GM21529 (cell line): ENCODE measurements around the gene NPAS2.
A peak's percentile ranks its signal among the peaks of the same experiment; 100 is the strongest.

Experiments
- ATAC-seq: cut with Tn5 transposase; IDR thresholded peaks from one replicate; pipeline ENCODE4 v1.9.1; 2021; ENCODE audit not compliant: unreplicated experiment

Gene NPAS2

GRCh38 chr2:101007415-101008345, 187.7 kb downstream of the NPAS2 start:
- no peak for ATAC-seq

GRCh38 chr2:101011152-101011551, 191.2 kb downstream of the NPAS2 start:
- no peak for ATAC-seq

DNA sequence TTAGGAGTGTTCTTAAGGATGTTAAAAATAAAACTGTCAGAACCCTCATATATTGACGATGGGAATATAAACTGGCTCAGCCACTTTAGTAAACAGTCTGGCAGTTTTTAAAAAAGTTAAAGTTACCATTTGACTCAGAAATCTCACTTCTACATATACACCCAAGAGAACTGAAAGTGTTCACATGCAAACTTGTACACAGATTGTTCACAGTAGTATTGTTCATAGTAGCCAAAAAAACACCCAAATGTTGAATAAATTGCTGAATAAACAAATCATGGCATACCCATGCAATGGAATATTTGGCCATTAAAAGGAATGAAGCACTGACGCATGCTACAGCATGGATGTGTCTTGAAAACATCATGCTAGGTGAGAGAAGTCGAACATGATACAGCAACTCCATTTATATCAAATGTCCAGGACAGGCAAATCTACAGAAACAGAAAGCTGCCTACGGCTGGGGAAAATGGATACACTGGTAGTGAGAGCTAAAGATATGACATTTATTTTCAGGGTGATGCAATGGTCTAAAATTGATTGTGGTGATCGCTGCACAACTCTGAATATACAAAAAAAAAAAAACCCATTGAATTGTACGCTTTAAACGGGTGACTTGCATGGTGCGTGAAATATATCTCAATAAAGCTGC, 192.2 kb downstream of the NPAS2 start:
- ATAC-seq: peak; percentile 95

DNA sequence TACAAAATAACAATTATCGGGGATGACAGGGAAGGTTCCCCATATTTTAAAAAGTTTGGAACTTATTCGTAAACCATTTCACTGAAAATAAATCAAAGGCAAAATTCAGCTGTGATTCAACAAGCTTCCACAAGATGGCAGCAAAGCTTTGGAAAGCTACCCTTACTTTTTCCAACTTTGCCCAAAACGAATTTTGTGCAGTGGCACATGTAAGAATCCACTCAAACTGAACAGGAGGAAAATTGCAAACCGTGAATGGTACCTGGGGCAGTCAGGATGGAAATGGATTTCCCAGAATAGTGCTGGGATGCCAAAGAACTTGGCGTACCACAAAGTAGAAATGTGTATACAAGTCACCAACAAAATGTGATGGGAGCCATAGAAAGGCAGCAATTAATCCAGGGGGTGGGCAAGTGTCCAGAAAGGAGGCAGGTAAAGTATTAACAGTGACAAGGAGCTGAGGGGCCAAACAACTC, 192.8 kb downstream of the NPAS2 start:
- no peak for ATAC-seq

DNA sequence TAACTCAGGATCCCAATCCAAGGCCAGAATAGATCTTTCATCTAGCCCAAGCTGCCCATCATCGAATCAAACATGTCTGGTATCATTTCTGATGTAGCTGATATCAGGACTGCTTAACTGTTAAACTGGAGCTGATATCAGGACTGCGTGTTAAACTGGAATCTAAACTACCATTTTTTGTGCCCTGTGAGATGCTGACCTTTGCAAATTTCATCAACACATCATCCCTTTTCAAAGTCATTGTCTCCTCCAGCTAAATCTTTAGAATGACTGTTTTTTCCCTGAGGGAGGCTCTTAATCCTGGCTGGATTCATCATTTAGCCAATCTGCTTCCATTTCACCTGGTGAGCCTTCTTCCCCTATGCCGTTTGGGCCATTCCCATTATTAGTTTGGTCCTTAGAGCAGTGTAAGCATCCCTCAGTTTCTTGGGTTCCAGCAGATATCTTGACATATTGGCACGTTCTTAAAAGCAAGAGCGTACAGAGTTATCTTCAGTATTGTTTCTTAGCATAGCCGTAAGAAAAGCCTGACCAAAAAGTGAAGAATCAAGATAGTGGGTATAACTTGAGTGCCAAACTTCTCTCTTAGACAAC, 194.4 kb downstream of the NPAS2 start:
- no peak for ATAC-seq

- no peak for ATAC-seq
Observed at GRCh38 chr2:101017371-101017770, 197.4 kb downstream of the NPAS2 start.

DNA sequence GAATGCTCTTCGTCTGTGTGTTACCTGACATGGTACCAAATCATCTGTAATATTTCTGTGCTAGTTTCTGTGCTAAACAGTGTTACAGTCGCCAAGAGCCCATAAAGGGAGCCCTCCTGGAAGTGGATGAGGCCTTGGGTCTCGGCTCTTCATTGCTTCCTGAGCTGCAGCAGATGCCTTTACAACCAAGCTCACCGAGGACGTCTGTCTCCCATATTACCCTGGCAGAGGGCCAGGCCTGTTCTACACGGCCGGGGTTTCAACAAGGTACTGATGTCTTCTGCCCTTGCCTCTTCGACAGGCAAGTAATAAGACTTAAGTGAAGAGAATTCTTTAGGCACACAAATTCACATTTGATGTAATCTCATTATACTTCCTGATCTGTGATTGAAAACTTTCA, 199.0 kb downstream of the NPAS2 start:
- no peak for ATAC-seq

GRCh38 chr2:101022221-101022620, 202.3 kb downstream of the NPAS2 start:
- ATAC-seq: no peak

- no peak for ATAC-seq
Observed at GRCh38 chr2:101023327-101024107, 203.6 kb downstream of the NPAS2 start.

GRCh38 chr2:101025561-101025960, 205.6 kb downstream of the NPAS2 start:
- ATAC-seq: no peak

- no peak for ATAC-seq
Observed at GRCh38 chr2:101026253-101026701, 206.3 kb downstream of the NPAS2 start.

- no peak for ATAC-seq
Observed at GRCh38 chr2:101026923-101027469, 207.1 kb downstream of the NPAS2 start.

DNA sequence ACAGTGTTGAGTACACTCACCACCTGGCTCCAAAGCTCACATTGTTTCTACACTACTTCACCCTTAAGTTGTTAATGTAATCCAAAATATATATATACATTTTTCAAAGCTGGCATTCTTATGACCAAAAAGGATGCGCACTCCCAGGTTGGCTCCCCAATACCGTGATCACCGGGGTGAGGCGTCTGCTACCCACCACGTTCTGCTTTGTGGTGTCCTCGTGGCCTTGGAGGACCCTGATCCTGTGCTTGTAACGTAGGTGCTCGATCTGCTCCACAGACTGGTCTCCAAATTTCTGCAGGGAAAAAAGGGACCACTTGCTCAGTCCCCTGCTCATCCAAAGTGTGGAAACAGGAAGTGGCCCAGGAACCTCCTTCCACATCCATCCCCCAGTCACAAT, 207.9 kb downstream of the NPAS2 start:
- ATAC-seq: no peak

GRCh38 chr2:101030866-101031554, 211.1 kb downstream of the NPAS2 start:
- no peak for ATAC-seq

GRCh38 chr2:101032084-101032776, 212.3 kb downstream of the NPAS2 start:
- no peak for ATAC-seq

DNA sequence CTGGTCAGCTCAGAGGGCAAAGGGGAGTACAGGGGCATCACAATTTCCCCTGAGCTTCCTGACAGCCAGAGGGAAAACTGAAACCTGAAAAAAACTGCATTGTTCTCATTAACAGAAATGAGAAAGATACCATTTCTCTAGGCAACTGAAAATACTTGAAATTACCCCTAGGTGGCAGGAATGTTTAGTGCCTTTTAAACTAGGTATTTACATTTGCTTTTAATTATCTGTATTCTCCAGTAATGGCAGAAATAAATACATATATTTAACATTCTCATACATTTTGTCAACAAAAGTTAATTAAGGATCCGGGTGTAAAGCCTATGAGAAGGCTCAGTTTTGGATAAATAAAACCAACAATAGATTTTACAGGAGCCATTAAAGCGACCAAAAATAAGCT, 216.6 kb downstream of the NPAS2 start:
- no peak for ATAC-seq

DNA sequence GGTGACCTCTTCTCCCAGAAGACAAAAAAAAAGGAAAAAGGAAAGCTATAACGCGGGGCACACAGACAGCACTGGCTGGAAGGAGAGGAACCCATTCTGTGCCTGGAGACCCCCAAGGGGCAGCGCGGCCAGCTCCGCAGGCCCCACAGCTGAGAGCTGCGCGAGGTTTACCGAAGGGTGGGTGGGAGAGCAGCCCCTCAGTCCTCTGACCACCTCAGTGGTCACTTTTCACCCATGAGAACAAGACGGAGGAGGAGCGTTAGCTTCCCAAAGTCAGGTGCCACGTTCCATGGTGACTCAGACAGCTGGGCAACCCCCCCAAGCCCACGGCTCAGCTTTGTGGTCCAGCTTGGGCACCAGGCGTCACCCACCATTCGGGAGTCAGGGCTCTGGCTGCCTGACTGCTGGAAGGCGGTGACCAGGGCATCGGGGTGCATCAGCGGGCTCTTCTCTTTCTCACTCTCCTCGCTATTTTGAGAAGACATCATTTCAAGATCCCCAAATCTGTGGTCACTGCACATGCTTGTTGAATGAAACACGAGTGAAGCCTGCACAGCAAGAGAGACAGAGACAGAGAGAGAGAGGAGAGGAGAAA, 217.3 kb downstream of the NPAS2 start:
- ATAC-seq: no peak

DNA sequence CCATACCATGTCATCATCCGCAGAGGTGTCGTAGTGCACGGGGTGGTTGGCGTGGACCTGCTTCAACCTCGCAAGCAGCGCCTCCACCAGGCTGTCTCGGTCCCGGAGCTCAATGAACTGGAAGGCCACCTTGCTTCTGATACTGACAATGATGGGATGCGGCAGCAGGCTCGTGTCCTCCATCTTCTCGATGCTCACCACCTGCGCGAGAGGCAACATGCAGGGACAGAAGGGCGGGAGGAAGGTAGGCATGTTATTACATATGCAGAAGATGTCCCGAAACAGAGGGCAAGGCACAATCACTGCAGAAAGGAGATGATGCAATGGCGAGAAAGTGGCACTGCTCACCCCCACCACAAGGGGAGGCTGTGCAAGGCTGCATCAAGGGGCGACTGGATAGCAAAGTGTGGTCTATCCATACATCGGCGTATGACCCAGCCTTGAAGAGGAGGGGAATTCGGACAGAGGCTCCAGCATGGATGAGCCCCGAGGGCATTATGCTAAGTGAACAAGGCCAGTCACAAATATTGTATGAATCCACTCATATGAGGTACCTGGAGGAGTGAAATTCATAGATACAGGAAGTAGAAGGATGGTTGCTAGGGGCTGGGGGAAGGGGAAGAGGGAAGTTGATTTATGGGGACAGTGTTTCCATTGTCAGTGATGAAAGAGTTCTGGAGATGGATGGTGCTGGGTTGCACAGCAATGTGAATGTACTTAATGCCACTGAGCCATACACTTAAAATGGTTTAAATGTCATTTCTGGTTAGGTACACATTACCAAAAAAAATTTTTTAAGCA, 218.7 kb downstream of the NPAS2 start:
- no peak for ATAC-seq
